ENCODE results near the gene DAG1. TPM values are rescaled to one million over a fixed set of nuclear protein-coding genes. Genes with fewer than 3 reads are reported as not detected.

DAG1 gene
- total RNA-seq, 1 donor from 2014 or later = 118 TPM

GRCh38 chr3:49530231-49530630 is 60.2 kb downstream of the DAG1 start:
- no peaks in the 10 kb centered on the region for H3K27me3 Mint-ChIP-seq (ENCODE audit: low read depth)
- H3K27ac Mint-ChIP-seq = no peak overlapping the region
- no peak overlapping the region for H3K4me3 Mint-ChIP-seq
- no peaks in the 10 kb centered on the region for H3K4me1 Mint-ChIP-seq
- no peak for DNase-seq (ENCODE audit: low spot score in 2 of 2, unreplicated experiment in 2 of 2)
- H3K9me3 Mint-ChIP-seq = no peaks in the 10 kb centered on the region
- no peak for TF ChIP-seq CTCF (IDR thresholded peaks at IDR 0.05; ENCODE audit: unreplicated experiment)
- H3K36me3 Mint-ChIP-seq = peaks cover 26% of the 10 kb centered on the region

DNA sequence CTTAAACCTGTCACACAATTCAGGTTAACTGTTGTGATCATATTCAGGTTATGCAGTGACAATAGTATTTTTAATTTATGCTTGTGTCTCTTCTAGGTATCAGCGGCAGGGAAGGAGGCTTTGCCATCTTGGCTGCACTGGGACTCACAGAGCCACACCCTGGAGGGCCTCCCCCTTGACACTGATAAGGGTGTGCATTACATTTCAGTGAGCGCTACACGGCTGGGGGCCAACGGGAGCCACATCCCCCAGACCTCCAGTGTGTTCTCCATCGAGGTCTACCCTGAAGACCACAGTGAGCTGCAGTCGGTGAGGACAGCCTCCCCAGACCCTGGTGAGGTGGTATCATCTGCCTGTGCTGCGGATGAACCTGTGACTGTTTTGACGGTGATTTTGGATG is 60.6 kb downstream of the DAG1 start:
- H3K9me3 Mint-ChIP-seq = no peaks in the 10 kb centered on the region
- H3K36me3 Mint-ChIP-seq = peaks cover 25% of the 10 kb centered on the region
- DNase-seq (ENCODE audit: low spot score in 2 of 2, unreplicated experiment in 2 of 2) = no peak
- TF ChIP-seq CTCF (IDR thresholded peaks at IDR 0.05; ENCODE audit: unreplicated experiment) = no peak
- no peak overlapping the region for H3K27ac Mint-ChIP-seq
- no peak overlapping the region for H3K4me3 Mint-ChIP-seq
- no peaks in the 10 kb centered on the region for H3K4me1 Mint-ChIP-seq
- H3K27me3 Mint-ChIP-seq (ENCODE audit: low read depth) = no peaks in the 10 kb centered on the region

DNA sequence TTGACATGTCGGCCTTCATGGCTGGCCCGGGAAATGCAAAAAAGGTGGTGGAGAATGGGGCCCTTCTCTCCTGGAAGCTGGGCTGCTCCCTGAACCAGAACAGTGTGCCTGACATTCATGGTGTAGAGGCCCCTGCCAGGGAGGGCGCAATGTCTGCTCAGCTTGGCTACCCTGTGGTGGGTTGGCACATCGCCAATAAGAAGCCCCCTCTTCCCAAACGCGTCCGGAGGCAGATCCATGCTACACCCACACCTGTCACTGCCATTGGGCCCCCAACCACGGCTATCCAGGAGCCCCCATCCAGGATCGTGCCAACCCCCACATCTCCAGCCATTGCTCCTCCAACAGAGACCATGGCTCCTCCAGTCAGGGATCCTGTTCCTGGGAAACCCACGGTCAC is 61.2 kb downstream of the DAG1 start:
- Mint-ChIP-seq H3K27me3 (ENCODE audit: low read depth) (no peaks in the 10 kb centered on the region), H3K4me1 (no peaks in the 10 kb centered on the region), H3K27ac (no peak overlapping the region), H3K4me3 (no peak overlapping the region), H3K9me3 (no peaks in the 10 kb centered on the region), H3K36me3 (peaks cover 25% of the 10 kb centered on the region)
- TF ChIP-seq CTCF (IDR thresholded peaks at IDR 0.05; ENCODE audit: unreplicated experiment) = no peak
- no peak for DNase-seq (ENCODE audit: low spot score in 2 of 2, unreplicated experiment in 2 of 2)

DNA sequence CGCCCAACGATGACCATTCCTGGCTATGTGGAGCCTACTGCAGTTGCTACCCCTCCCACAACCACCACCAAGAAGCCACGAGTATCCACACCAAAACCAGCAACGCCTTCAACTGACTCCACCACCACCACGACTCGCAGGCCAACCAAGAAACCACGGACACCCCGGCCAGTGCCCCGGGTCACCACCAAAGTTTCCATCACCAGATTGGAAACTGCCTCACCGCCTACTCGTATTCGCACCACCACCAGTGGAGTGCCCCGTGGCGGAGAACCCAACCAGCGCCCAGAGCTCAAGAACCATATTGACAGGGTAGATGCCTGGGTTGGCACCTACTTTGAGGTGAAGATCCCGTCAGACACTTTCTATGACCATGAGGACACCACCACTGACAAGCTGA is 61.6 kb downstream of the DAG1 start:
- Mint-ChIP-seq H3K4me1 (no peaks in the 10 kb centered on the region), H3K36me3 (peaks cover 24% of the 10 kb centered on the region), H3K4me3 (no peak overlapping the region), H3K27me3 (ENCODE audit: low read depth) (no peaks in the 10 kb centered on the region), H3K9me3 (no peaks in the 10 kb centered on the region), H3K27ac (no peak overlapping the region)
- no peak for DNase-seq (ENCODE audit: low spot score in 2 of 2, unreplicated experiment in 2 of 2)
- no peak for TF ChIP-seq CTCF (IDR thresholded peaks at IDR 0.05; ENCODE audit: unreplicated experiment)

- H3K27ac Mint-ChIP-seq = no peak overlapping the region
- no peaks in the 10 kb centered on the region for H3K9me3 Mint-ChIP-seq
- no peak for DNase-seq (ENCODE audit: low spot score in 2 of 2, unreplicated experiment in 2 of 2)
- H3K27me3 Mint-ChIP-seq (ENCODE audit: low read depth) = no peaks in the 10 kb centered on the region
- no peak overlapping the region for H3K4me3 Mint-ChIP-seq
- H3K36me3 Mint-ChIP-seq = peaks cover 17% of the 10 kb centered on the region
- no peaks in the 10 kb centered on the region for H3K4me1 Mint-ChIP-seq
- no peak for TF ChIP-seq CTCF (IDR thresholded peaks at IDR 0.05; ENCODE audit: unreplicated experiment)
Observed at GRCh38 chr3:49533031-49533430, 63.0 kb downstream of the DAG1 start.
